Endothelial cell (in vitro differentiated cells): ENCODE data around the gene CHMP6. TPM values are rescaled to one million over a fixed set of nuclear protein-coding genes. Genes with fewer than 3 reads are reported as not detected.

Source experiments
- DNase-seq: peaks from one replicate; pipeline ENCODE4 v3.0.0; 2021; ENCODE audit warnings: low spot score
- H3K27ac Mint-ChIP-seq: one replicate; pipeline ENCODE4 v1.8.0; 2021; ENCODE audit warnings: mixed read lengths, inconsistent platforms; ENCODE audit not compliant: unreplicated experiment
- H3K27me3 Mint-ChIP-seq: one replicate; pipeline ENCODE4 v1.8.0; 2021; ENCODE audit warnings: mild to moderate bottlenecking, moderate library complexity, mixed read lengths, inconsistent platforms; ENCODE audit not compliant: unreplicated experiment
- H3K36me3 Mint-ChIP-seq: one replicate; pipeline ENCODE4 v1.8.0; 2021; ENCODE audit warnings: mild to moderate bottlenecking, low read depth, mixed read lengths, inconsistent platforms; ENCODE audit not compliant: unreplicated experiment
- H3K4me1 Mint-ChIP-seq: one replicate; pipeline ENCODE4 v1.8.0; 2021; ENCODE audit warnings: mild to moderate bottlenecking, mixed read lengths, inconsistent platforms; ENCODE audit not compliant: unreplicated experiment
- H3K4me3 Mint-ChIP-seq: one replicate; pipeline ENCODE4 v1.8.0; 2021; ENCODE audit warnings: mild to moderate bottlenecking, mixed read lengths, inconsistent platforms; ENCODE audit not compliant: unreplicated experiment
- H3K9me3 Mint-ChIP-seq: one replicate; pipeline ENCODE4 v1.8.0; 2021; ENCODE audit warnings: mixed read lengths, inconsistent platforms; ENCODE audit not compliant: unreplicated experiment
- CTCF ChIP-seq: fragments of 200-600 bp; sonication (generic); IDR thresholded peaks from one replicate; pipeline ENCODE4 v1.5.0; 2021; ENCODE audit warnings: antibody characterized with exemption; ENCODE audit not compliant: unreplicated experiment
- long read RNA-seq: library from polyadenylated mRNA; unstranded; transcript quantifications from one replicate; pipeline ENCODE4 v2.0.0, GENCODE V29; 2020; ENCODE audit not compliant: unreplicated experiment
- total RNA-seq: library from RNA; stranded (reverse); fragmentation: NEBNext Ultra II Directional; extraction: Animal tissue kit (Norgen Biotek cat#: 25700); gene quantifications from one replicate; pipeline ENCODE4 v1.2.1, GENCODE V29; 2021; ENCODE audit not compliant: unreplicated experiment

The CHMP6 gene
- total RNA-seq: 34.3 TPM
- long read RNA-seq, transcript CHMP6-201 (8 exons, 1,664 nt): major isoform, 65 of 66 reads
- long read RNA-seq, partial matches to known transcripts: 0 of 66 reads
- long read RNA-seq, other reads (novel, unspliced or antisense): 1 of 66 reads

DNA sequence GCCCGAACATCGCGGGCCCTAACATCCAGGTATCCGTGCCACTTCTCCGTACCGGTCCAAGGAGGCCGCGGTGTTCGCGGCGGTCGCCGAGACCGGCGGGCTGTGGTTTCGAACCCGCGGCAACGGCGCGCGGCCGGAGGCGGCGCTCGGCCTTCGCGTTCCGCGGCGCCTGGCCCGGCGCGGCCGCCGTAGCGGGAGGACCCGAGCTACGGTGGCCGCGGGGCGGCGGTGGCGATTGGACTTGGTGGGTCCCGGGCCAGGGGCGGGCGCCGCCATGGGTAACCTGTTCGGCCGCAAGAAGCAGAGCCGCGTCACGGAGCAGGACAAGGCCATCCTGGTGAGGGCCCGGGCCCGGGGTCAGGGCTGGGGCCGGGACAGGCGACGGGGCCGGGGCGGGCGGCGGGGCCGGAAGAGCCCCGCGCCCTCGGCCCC, at the start of gene CHMP6:
TSS of gene CHMP6 (plus strand) at position 197 of the 432 bp plus-strand sequence. CDS start at position 275, 78 bp downstream.
- H3K27me3 Mint-ChIP-seq: peaks cover 14% of the 10 kb centered on the region
- peak; percentile 39 for TF ChIP-seq CTCF
- DNase-seq: peak; percentile 80
- H3K9me3 Mint-ChIP-seq: no peaks in the 10 kb centered on the region
- H3K4me1 Mint-ChIP-seq: no peaks in the 10 kb centered on the region
- H3K27ac Mint-ChIP-seq: no peak within 1 kb of the TSS
- peaks cover 11% of the 10 kb centered on the region for H3K36me3 Mint-ChIP-seq
- peak within 1 kb of the TSS; percentile 89 for H3K4me3 Mint-ChIP-seq

DNA sequence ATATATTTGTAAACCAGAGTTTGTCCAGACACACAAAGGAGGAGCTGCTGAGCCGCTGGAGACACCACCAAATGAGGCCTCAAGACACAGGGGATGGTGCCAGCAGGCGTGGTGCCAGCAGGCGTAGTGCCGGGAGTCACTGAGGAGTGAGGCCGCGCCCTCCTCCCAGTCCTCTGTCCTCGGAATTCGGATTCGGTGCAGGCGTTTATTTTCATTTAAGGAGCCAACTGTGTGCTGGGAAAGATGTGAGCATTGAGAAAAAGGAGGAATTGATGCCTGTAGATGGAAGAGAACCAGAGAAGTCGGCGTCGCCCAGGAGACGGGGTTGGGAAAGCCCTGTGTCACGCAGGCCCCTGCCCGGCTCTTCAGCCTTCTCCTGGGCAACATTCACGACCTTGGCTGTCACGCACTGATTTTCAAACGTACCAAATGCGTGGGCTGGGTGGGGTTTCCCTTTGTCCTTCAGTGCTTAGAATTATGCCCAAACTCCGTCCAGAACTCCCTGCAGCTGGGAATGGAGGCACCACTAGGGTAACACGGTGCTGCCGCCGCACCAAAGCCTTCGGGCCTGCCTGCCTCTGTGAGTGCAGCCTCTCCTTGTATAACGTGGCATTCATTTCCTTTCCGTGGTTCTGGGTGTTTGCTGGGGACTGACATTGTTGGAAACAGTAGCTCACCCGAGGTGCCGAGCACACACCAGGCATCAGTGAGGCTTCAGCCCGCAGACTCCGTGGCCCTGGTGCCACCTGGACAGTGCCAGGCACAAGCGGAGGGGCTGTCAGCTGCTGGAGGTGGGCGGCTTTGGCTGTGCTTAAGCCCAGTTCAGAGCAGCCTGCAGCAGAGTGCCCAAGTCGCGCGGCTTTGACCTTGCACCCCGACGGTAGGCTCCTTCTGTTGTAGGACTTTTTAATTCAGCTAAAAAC, 49.0 kb upstream of the CHMP6 start:
- H3K4me3 Mint-ChIP-seq: no peak overlapping the region
- H3K36me3 Mint-ChIP-seq: peaks cover 30% of the 10 kb centered on the region
- no peak for DNase-seq
- no peaks in the 10 kb centered on the region for H3K9me3 Mint-ChIP-seq
- H3K27me3 Mint-ChIP-seq: peaks cover 3% of the 10 kb centered on the region
- H3K27ac Mint-ChIP-seq: no peak overlapping the region
- H3K4me1 Mint-ChIP-seq: peaks cover 6% of the 10 kb centered on the region
- no peak for TF ChIP-seq CTCF

DNA sequence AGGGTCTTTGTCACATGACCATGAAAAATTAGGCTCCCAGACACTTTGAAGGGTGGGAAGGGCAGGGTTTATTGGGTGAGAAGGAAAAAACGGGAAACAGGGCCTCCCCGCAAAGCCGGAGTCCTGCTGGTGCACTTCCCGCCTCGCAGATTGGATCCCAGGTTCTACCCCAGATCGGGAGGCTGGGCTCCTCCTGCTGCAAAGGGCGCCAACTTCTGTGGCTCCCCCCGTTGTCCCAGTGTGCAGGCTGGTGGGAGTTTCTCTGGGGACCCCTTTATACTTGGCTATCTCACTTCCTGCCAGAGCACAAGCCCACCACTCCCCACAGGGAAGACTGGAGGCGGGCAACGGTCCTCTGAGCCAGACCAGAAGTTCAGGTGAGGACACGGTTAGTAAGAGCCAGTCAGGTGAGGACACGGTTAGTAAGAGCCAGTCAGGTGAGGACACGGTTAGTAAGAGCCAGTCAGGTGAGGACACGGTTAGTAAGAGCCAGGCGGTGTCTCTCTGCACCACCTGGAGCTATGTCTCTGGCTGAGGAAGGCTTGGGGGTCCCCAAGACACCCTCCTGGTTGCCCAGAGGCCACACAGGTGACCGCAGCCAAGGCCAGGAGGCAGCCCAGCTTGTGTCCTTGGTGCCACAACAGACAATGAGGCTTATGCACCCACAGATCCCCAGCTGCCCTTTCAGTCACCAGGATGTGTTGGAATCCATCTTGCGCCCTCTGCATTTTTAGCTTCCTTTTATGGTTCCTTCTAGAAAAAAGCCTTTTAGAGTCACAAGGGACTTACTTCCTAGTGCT, 48.1 kb upstream of the CHMP6 start:
- Mint-ChIP-seq H3K36me3 (peaks cover 33% of the 10 kb centered on the region), H3K9me3 (no peaks in the 10 kb centered on the region), H3K27ac (no peak overlapping the region), H3K27me3 (peaks cover 3% of the 10 kb centered on the region), H3K4me3 (no peak overlapping the region), H3K4me1 (peaks cover 6% of the 10 kb centered on the region)
- TF ChIP-seq CTCF: no peak
- DNase-seq: no peak

DNA sequence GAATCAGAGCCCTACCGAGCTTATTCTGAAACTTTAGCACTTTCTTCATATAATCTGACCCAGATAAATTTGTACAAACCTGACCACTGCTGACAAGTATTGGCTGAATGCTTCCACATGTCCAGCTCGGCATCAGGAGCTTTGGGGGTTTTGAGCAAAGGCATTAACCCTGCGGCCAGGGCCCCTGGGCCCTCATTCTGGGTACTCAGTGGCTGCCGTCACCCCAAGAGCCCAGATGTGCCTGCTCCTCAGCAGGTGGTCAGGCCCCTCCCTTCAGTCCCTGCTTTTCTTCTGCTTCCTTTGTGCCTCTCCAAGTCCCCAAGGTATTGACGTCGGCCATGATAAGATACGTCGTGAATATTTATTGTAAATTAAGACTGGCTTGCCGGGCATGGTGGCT, 47.3 kb upstream of the CHMP6 start:
- no peak overlapping the region for H3K27ac Mint-ChIP-seq
- peaks cover 6% of the 10 kb centered on the region for H3K4me1 Mint-ChIP-seq
- no peak overlapping the region for H3K4me3 Mint-ChIP-seq
- H3K36me3 Mint-ChIP-seq: peaks cover 33% of the 10 kb centered on the region
- no peaks in the 10 kb centered on the region for H3K9me3 Mint-ChIP-seq
- TF ChIP-seq CTCF: no peak
- DNase-seq: no peak
- peaks cover 3% of the 10 kb centered on the region for H3K27me3 Mint-ChIP-seq
